IMR-90 (cell line): ENCODE results near the gene PDE4A. TPM values are rescaled to one million over a fixed set of nuclear protein-coding genes. Genes with fewer than 3 reads are reported as not detected.

Experiments used
- ATAC-seq: fragments of 200-7000 bp; cut with Tn5 transposase; 2 replicates; pipeline ENCODE4 v1.9.1; 2020; ENCODE audit warnings: low read depth, mild to moderate bottlenecking, moderate library complexity
- BruUV-seq: library from RNA; stranded (reverse); fragments of 400-500 nt; replicated peaks from 2 replicates; lab custom pipeline; 2021; lab: Mats Ljungman, UMichigan
- CTCF ChIA-PET: fragments of 300-600 bp; formaldehyde crosslinking; extraction: SDS; loops from one replicate; lab custom pipeline; 2021; ENCODE audit warnings: antibody characterized with exemption; lab: Yijun Ruan, JAX
- POLR2A ChIA-PET: fragments of 300-600 bp; sonication (Branson Sonifier 250); formaldehyde crosslinking; loops from one replicate; lab custom pipeline; 2022; ENCODE audit warnings: antibody characterized with exemption; ENCODE audit not compliant: unreplicated experiment; lab: Charles Lee
- DNase-seq: peaks from one replicate; pipeline ENCODE4 v3.0.0; 2013
- H2AFZ ChIP-seq: replicated peaks from 2 replicates; pipeline ENCODE3; 2013; ENCODE audit warnings: low read length, mild to moderate bottlenecking; ENCODE audit not compliant: poor library complexity
- H2AK5ac ChIP-seq: 2 replicates; pipeline ENCODE4 v1.6.1; 2013; ENCODE audit warnings: low read depth, low read length, inconsistent platforms
- H2AK9ac ChIP-seq: replicated peaks from 2 replicates; pipeline ENCODE3; 2013; ENCODE audit warnings: mild to moderate bottlenecking, low read depth, low read length, moderate library complexity; ENCODE audit not compliant: poor library complexity
- H2BK120ac ChIP-seq: 2 replicates; pipeline ENCODE4 v1.6.1; 2013; ENCODE audit warnings: low read depth, low read length, inconsistent platforms
- H2BK15ac ChIP-seq: 3 replicates; pipeline ENCODE4 v1.6.1; 2013; ENCODE audit warnings: low read depth, low read length, inconsistent platforms
- H2BK20ac ChIP-seq: 2 replicates; pipeline ENCODE4 v1.6.1; 2013; ENCODE audit warnings: low read depth, mild to moderate bottlenecking, inconsistent platforms, low read length, moderate library complexity
- H2BK5ac ChIP-seq: 2 replicates; pipeline ENCODE4 v1.6.1; 2013; ENCODE audit warnings: mild to moderate bottlenecking, low read depth, low read length, inconsistent platforms; ENCODE audit not compliant: poor library complexity, severe bottlenecking
- H3K14ac ChIP-seq: replicated peaks from 2 replicates; pipeline ENCODE4 v1.6.1; 2013; ENCODE audit warnings: low read depth, low read length, inconsistent platforms
- H3K18ac ChIP-seq: 2 replicates; pipeline ENCODE4 v1.6.1; 2013; ENCODE audit warnings: low read depth, low read length, control low read depth
- H3K23ac ChIP-seq: 2 replicates; pipeline ENCODE4 v1.6.1; 2013; ENCODE audit warnings: low read depth, low read length, inconsistent platforms
- H3K27ac ChIP-seq: 2 replicates; pipeline ENCODE4 v1.5.1; 2013; ENCODE audit warnings: mild to moderate bottlenecking, control low read depth, low read length; ENCODE audit not compliant: insufficient read depth
- H3K27me3 ChIP-seq: 2 replicates; pipeline ENCODE4 v1.6.1; 2013; ENCODE audit warnings: low read length; ENCODE audit not compliant: control insufficient read depth, insufficient read depth
- H3K36me3 ChIP-seq: 2 replicates; pipeline ENCODE4 v1.6.1; 2013; ENCODE audit warnings: low read length, mixed read lengths; ENCODE audit not compliant: control insufficient read depth, insufficient read depth
- H3K4ac ChIP-seq: 2 replicates; pipeline ENCODE4 v1.6.1; 2013; ENCODE audit warnings: low read depth, low read length, inconsistent platforms
- H3K4me1 ChIP-seq: 2 replicates; pipeline ENCODE4 v1.6.1; 2013; ENCODE audit warnings: low read length, mixed read lengths; ENCODE audit not compliant: control insufficient read depth, insufficient read depth
- H3K4me2 ChIP-seq: 2 replicates; pipeline ENCODE4 v1.6.1; 2013; ENCODE audit warnings: low read depth, mild to moderate bottlenecking, control low read depth, low read length, moderate library complexity
- H3K4me3 ChIP-seq: 2 replicates; pipeline ENCODE4 v1.5.1; 2013; ENCODE audit warnings: low read depth, mild to moderate bottlenecking, control low read depth, low read length, moderate library complexity; ENCODE audit not compliant: insufficient read depth
- H3K56ac ChIP-seq: 2 replicates; pipeline ENCODE4 v1.6.1; 2013; ENCODE audit warnings: low read length, inconsistent platforms; ENCODE audit not compliant: insufficient read depth; ENCODE audit errors: extremely low read depth
- H3K79me1 ChIP-seq, 2 experiments: 2 replicates each; pipeline ENCODE4 v1.6.1; 2013; ENCODE audit warnings: low read length in 2 of 2, inconsistent platforms in 1 of 2, low read depth in 1 of 2
- H3K9ac ChIP-seq: 2 replicates; pipeline ENCODE4 v1.6.1; 2013; ENCODE audit warnings: low read depth, low read length, control low read depth
- H3K9me1 ChIP-seq: 2 replicates; pipeline ENCODE4 v1.6.1; 2013; ENCODE audit warnings: low read length, inconsistent platforms; ENCODE audit not compliant: insufficient read depth
- H3K9me3 ChIP-seq: 2 replicates; pipeline ENCODE4 v1.6.1; 2013; ENCODE audit warnings: low read length; ENCODE audit not compliant: control insufficient read depth, insufficient read depth
- H4K20me1 ChIP-seq: 2 replicates; pipeline ENCODE4 v1.6.1; 2013; ENCODE audit warnings: low read length, inconsistent platforms; ENCODE audit not compliant: insufficient read depth
- H4K5ac ChIP-seq: 2 replicates; pipeline ENCODE4 v1.6.1; 2013; ENCODE audit warnings: mild to moderate bottlenecking, low read depth, low read length, control low read depth
- H4K8ac ChIP-seq, 2 experiments: 2 replicates each; pipeline ENCODE4 v1.6.1; 2013; ENCODE audit warnings: low read depth in 2 of 2, low read length in 2 of 2, control low read depth in 1 of 2, inconsistent platforms in 1 of 2
- H4K91ac ChIP-seq: 2 replicates; pipeline ENCODE4 v1.6.1; 2013; ENCODE audit warnings: low read depth, low read length, inconsistent platforms; ENCODE audit not compliant: insufficient read depth
- BHLHE40 ChIP-seq: fragments of 150-350 bp; IDR thresholded peaks from 2 replicates; pipeline ENCODE4 v1.6.1; 2016; ENCODE audit warnings: mild to moderate bottlenecking, low read depth, low read length
- CEBPB ChIP-seq: IDR thresholded peaks from 2 replicates; pipeline ENCODE4 v1.6.1; 2012; ENCODE audit warnings: low read depth, low read length, improper control_type of control experiment
- CHD1 ChIP-seq: IDR thresholded peaks from 2 replicates; pipeline ENCODE4 v1.6.1; 2012; ENCODE audit warnings: low read depth, low read length, improper control_type of control experiment
- MAFK ChIP-seq: IDR thresholded peaks from 2 replicates; pipeline ENCODE4 v1.6.1; 2012; ENCODE audit warnings: low read depth, low read length, improper control_type of control experiment
- NFE2L2 ChIP-seq: fragments of 150-350 bp; IDR thresholded peaks from 2 replicates; pipeline ENCODE4 v1.6.1; 2016; ENCODE audit warnings: low read depth, mild to moderate bottlenecking, low read length
- POLR2A ChIP-seq: IDR thresholded peaks from 2 replicates; pipeline ENCODE4 v1.6.1; 2012; ENCODE audit warnings: mild to moderate bottlenecking, low read depth, low read length
- RAD21 ChIP-seq: IDR thresholded peaks from 2 replicates; pipeline ENCODE4 v1.6.1; 2012; ENCODE audit warnings: low read length, improper control_type of control experiment
- RCOR1 ChIP-seq: IDR thresholded peaks from 2 replicates; pipeline ENCODE4 v1.6.1; 2012; ENCODE audit warnings: mild to moderate bottlenecking, low read length, improper control_type of control experiment; ENCODE audit not compliant: insufficient replicate concordance
- SMC3 ChIP-seq: fragments of 150-350 bp; IDR thresholded peaks from 2 replicates; pipeline ENCODE4 v1.6.1; 2016; ENCODE audit warnings: low read depth, mild to moderate bottlenecking, antibody characterized with exemption, low read length, moderate library complexity
- WGBS, 2 experiments: methylation state at CpG; one replicate each; pipeline versions ENCODE4 v1.1.5 to v1.1.7; 2013; ENCODE audit warnings: missing lambda C conversion rate in 2 of 2; ENCODE audit not compliant: insufficient read length in 1 of 2; ENCODE audit errors: extremely low coverage in 2 of 2; 5-methylcytosine and 5-hydroxymethylcytosine counted together
- dilution Hi-C: fragments of 300-500 bp; cut with HindIII; formaldehyde crosslinking; loops from one replicate; pipeline ENCODE4 v1.14.3; 2018; ENCODE audit warnings: low sequenced_read_pairs; ENCODE audit not compliant: unreplicated experiment
- in situ Hi-C: fragments of 300-500 bp; cut with MboI; formaldehyde crosslinking; loops from 3 replicates; pipeline ENCODE4 v1.14.3; 2019; ENCODE audit warnings: low sequenced_read_pairs, inconsistent platforms, mixed read lengths
- intact Hi-C: fragments of 100-400 bp; cut with micrococcal nuclease; formaldehyde crosslinking; loops from 2 replicates; pipeline ENCODE4 v1.10.0; 2022
- polyA plus RNA-seq, 3 experiments: library from polyadenylated mRNA; depleted of rRNA; stranded (reverse); fragments of >200 nt; gene quantifications; 2 replicates each; pipeline ENCODE4 v1.2.3, GENCODE V29; 2012; ENCODE audit warnings: low replicate concordance in 1 of 3
- total RNA-seq: library from RNA; depleted of rRNA; stranded (reverse); fragments of >200 nt; gene quantifications from 2 replicates; pipeline ENCODE4 v1.2.3, GENCODE V29; 2012
- TF ChIP-seq, protein P1 (sequence below): conservative IDR thresholded peaks from 2 replicates; pipeline ENCODE4 v1.5.1; 2012; ENCODE audit warnings: mild to moderate bottlenecking, low read depth, low read length, improper control_type of control experiment

PDE4A gene
- total and polyA plus RNA-seq, 2 of the 4 experiments (the other 2 are of a cell fraction), result 1.8 to 7.0 TPM

- H3K4me2 ChIP-seq, result no peak overlapping the region
- H2BK120ac ChIP-seq, result no peak overlapping the region
- no peak overlapping the region for H3K18ac ChIP-seq
- dilution Hi-C loops (no loop called here), in situ Hi-C loops (no loop called here), intact Hi-C loops (no loop called here)
- H3K23ac ChIP-seq, result no peak overlapping the region
- no CpG with 5 or more reads among the region's 3 CpGs for WGBS, 2 experiments
- H3K9me1 ChIP-seq, result no peaks in the 10 kb centered on the region
- H3K79me1 ChIP-seq, result peaks cover 5% of the 10 kb centered on the region in 2 experiments; a peak in 2 of 4 replicates
- H2BK20ac ChIP-seq, result no peak overlapping the region
- BruUV-seq, result no TSS peak
- no peak for DNase-seq
- H2AFZ ChIP-seq, result no peak overlapping the region
- no peak overlapping the region for H2BK15ac ChIP-seq
- no peak overlapping the region for H3K4ac ChIP-seq
- no peak overlapping the region for H2BK5ac ChIP-seq
- POLR2A ChIA-PET, result no interaction called here
- H4K8ac ChIP-seq, result no peak overlapping the region
- no peak overlapping the region for H2AK5ac ChIP-seq
- no peak overlapping the region for H4K5ac ChIP-seq
- H4K91ac ChIP-seq, result no peak overlapping the region
- H3K14ac ChIP-seq, result no peak overlapping the region
- H3K9me3 ChIP-seq, result no peaks in the 10 kb centered on the region
- no peak overlapping the region for H3K27ac ChIP-seq
- H3K9ac ChIP-seq, result no peak overlapping the region
- no peaks in the 10 kb centered on the region for H3K4me1 ChIP-seq
- no peak overlapping the region for H3K56ac ChIP-seq
- CTCF ChIA-PET, result interaction anchor here (0.6 kb wide), 1 partner anchor 18 kb away, joined by 5 read pairs; no protein-coding TSS in a partner anchor
- peaks cover 46% of the 10 kb centered on the region for H3K36me3 ChIP-seq
- no peak overlapping the region for H2AK9ac ChIP-seq
- H3K4me3 ChIP-seq, result no peak overlapping the region
- no peaks in the 10 kb centered on the region; the same call in none of the 2 replicates for H4K20me1 ChIP-seq
- TF ChIP-seq POLR2A (no peak), CHD1 (no peak), RAD21 (no peak), CEBPB (no peak), NFE2L2 (no peak), BHLHE40 (no peak), MAFK (no peak), SMC3 (no peak), RCOR1 (no peak)
- TF ChIP-seq, protein P1, sequence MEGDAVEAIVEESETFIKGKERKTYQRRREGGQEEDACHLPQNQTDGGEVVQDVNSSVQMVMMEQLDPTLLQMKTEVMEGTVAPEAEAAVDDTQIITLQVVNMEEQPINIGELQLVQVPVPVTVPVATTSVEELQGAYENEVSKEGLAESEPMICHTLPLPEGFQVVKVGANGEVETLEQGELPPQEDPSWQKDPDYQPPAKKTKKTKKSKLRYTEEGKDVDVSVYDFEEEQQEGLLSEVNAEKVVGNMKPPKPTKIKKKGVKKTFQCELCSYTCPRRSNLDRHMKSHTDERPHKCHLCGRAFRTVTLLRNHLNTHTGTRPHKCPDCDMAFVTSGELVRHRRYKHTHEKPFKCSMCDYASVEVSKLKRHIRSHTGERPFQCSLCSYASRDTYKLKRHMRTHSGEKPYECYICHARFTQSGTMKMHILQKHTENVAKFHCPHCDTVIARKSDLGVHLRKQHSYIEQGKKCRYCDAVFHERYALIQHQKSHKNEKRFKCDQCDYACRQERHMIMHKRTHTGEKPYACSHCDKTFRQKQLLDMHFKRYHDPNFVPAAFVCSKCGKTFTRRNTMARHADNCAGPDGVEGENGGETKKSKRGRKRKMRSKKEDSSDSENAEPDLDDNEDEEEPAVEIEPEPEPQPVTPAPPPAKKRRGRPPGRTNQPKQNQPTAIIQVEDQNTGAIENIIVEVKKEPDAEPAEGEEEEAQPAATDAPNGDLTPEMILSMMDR, result no peak
- H3K27me3 ChIP-seq, result no peaks in the 10 kb centered on the region
- ATAC-seq, result no peak
Measured at GRCh38 chr19:10372690-10373089, 47.6 kb upstream of the PDE4A start.
